SW 1271 (cell line): ENCODE measurements around the gene KCNMA1.

ENCODE experiments used
- DNase-seq, 2 experiments: peaks; one replicate each; lab custom pipeline; 2025; lab: John Stamatoyannopoulos, UW

The KCNMA1 gene

DNA sequence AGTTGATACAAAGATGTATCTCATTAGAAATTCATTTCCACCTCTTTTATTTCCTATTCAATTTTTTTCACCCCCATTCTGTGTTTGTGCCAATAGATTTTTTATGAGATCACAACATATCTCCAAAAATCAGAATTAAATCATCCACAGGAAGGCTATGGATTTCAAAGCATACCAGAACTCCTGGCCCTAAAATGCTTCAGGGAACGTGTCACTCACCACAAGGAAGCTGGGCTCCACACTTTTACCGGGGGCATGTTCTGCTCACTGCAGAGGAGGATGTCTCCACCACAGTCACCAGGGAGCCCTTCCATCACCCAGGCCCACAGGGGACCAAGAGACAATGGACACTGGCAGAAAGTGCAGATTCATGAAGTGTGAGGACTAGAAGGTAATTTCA lies 456.8 kb downstream of the KCNMA1 start:
- no peak for DNase-seq

DNA sequence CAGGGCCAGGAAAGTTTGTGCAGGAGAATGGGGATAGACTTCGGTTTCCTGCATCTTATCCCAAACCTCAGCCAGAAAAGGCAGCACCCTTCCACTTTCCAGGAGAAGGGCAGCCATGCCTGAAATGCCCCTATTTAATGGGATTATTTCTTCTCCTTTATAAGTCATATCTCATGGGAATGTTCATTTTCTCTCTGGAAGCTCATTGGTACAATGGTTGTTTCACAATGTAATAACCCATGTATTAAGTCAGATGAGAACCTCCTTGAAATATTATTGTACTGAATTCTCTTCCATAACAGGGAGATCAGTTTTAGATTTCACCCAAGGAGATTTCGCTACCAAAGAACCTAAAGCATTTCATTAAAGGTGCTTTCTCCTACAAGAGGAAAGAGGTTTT lies 457.5 kb downstream of the KCNMA1 start:
- DNase-seq = no peak

DNA sequence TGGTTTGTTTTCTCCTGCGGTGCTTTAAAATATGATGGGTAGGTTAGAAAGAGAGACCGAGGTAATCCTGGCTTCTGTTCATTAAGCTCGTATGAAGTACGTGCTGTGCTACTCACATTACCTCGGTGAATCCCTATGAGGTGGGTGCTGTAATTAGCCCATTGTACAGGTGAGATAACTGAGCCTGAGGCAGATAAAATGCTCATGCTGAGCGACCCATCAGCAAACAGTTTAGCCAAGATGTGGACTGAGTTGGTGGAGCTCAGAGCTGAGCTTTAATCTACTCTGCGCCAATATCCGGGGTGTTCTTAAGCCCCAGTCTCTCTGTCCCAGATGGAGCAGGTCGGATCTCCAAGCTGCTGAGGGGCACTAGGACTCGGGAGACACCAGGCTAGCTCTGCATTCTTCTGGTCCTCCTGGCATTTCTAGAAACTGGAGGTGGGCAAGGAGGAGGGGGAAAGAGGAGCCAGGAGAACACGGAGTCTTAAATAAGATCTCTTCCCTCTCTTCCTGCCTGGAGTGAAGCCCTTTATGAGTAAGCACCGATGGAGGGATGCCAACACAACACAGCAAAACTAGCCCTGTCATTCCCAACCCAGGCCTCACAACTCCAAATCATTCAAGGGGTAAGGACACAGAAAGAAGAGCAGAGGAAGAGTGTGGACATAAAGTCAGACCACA lies 458.5 kb downstream of the KCNMA1 start:
- peak in 1 of 2 experiments; percentile 25 for DNase-seq

DNA sequence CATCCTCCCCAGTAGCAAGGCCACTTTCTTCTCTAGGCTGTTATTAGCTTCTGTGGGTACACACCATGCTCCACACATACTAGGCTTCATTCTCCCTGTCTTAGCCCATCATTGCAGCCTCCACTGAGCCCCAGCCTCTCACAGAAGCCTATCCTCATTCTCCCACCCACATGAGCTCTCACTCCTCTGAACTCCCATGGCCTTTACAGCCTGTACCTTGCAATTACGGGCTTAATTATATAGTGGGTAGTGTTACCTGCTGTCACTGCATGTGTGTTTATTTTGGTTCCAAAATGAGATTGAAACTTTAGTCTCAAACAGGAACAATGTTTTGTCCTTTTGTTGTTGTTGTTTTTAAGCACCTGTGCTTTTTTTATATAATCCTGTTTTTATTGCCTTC lies 460.0 kb downstream of the KCNMA1 start:
- DNase-seq = no peak

DNA sequence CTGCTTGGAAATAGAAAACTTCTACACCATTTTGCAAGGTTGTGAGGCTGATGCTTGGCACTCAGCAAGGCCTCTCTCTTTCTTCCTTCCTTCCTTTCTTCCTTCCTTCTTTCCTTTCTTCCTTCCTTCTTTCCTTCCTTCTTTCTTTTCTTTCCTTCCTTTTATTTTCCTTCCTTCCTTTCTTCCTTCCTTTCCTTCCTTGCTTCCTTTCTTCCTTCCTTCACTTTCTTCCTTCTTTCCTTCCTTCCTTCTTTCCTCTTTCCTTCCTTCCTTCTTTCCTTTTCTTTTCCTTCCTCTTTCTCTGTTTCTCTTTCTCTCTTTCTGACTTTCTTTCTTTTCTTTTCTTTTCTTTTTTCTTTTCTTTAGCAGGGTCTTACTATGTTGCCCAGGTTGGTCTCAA lies 460.4 kb downstream of the KCNMA1 start:
- no peak for DNase-seq

DNA sequence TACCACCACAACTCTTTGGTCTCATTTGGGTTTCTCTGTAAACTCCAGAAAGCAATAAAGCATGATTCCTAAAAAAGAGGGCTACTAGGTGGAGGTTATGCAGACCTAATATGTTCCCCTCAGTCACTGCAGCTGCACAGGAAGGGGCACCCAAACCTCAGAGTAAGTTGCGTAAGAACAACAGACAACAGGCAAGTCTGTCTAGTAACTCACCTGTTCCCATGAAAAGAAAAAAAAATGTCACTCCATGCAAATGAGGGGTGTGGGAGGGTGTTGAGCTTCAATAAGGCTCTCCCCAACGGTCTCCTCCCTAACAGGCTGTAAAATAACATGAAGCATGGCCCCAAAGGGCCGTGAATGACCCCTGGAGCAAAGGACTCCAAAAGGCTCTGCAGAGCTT lies 461.4 kb downstream of the KCNMA1 start:
- DNase-seq = no peak

DNA sequence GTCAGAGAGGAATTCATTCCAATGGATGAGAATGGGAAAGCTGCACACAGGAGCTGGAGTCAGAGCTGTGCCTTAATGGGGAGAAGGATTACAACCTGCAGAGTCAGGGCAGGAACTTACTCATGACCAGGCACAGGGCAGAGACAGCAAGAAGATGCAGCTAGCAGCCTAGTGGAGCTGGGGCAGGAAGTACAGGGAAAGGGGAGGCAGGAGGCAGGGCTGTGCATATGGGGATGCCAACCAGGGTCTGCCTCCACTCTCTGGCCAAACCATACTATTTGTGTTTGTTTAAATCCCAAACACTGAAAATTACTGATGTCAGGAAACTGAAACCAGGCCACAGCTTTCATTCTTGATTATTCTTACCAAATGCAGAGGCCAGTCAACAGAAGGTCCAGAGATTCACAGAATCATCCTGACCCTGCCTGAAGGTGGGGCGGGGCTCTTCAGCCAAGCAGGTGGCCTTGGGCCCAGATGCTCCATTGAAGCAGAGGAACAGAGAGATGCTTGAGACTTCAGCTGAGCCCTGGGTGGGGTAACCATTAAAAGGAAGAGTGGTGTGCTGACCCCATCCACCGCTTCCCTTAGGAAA lies 461.9 kb downstream of the KCNMA1 start:
- no peak for DNase-seq

DNA sequence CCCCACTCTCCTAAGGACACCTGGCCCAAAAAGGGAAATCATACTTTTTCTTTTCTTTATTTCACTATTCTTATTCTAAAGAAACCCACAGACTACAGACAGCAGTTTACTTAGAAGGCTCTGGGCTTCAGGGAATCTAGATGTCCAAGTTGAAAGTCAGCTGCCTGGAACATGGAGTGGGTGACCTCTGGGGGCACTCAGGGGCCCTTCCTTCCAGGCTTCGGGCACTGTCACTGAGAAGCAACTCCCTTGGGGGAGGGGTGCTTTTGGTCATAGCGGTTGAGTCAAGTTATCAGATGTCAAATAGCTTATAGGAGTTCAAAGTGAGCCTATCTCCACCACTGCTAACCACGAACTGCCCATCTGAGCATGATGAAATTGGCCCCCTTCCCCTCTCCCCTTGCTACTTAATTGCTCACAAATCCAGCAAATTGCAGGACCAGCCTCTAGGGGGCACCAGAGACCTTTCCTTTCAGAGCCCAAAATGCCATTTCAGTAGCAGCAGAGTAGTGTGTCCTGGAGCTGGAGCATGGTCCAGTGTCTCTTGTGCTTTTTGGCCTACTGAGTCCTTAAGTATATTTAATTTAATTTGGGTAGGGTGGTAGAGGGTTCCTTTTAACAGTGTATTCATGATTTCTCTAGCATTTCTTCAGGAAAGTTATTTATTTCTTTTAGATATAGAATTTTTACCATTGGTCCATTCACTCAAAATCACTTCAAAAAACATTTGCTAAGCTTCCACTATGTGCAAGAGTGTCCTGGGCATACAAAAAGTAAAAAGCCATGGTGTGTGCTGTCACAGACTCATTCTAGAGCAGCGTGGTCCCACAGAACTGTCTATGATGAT lies 463.8 kb downstream of the KCNMA1 start:
- peak in 1 of 2 experiments; percentile 56 for DNase-seq

DNA sequence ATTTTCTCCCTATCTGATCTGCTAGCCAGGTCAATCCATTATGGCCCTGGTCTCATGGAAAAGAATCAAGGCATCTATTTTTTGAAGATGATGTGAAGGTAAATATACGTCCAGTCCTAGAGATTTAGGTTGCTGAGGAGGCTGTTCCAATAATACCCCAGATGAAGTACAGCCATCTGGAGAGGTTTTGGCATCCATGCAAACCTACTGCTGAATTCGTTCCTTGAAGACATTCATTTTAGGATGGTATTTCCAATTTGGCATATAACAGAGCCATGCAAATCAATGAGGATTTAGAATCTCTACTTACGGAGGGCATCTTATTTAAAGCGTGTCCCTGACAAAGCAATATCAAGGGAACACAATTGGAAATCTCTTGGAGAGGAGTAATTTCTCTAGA lies 465.5 kb downstream of the KCNMA1 start:
- no peak for DNase-seq

DNA sequence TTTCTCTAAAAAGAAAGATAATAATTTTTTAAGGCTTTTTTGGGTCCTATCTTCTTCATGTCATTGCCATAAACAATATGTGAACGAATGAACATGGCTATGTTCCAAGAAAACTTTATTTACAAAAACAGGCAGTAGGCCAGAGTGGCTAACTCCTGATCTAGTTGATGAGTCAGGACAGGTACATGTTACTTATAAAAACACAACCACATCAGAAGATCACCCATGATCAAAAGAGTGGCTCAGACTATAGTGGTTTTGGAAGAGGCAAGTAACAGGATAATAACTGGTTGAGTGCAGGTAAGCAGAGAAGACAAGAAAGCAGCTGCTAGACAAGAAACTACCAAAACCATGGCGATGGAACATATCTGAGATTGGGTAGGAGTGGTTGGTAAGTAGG lies 468.7 kb downstream of the KCNMA1 start:
- no peak for DNase-seq

DNA sequence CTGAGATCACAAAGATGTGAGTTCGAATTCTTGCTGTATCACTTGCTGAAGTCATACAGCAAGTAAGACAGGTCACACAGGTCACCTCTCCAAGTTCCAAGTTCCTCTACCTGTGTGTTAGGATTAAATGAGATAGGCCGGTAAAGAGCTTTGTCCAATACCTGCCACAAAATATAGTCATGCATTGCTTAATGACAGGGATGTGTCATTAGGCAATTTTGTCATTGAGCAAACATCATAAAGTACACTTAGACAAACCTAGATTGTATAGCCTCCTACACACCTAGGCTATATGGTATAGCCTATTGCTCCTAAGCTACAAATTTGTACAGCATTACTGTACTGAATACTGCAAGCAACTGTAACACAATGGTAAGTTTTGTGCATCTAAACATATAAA lies 469.4 kb downstream of the KCNMA1 start:
- no peak for DNase-seq

DNA sequence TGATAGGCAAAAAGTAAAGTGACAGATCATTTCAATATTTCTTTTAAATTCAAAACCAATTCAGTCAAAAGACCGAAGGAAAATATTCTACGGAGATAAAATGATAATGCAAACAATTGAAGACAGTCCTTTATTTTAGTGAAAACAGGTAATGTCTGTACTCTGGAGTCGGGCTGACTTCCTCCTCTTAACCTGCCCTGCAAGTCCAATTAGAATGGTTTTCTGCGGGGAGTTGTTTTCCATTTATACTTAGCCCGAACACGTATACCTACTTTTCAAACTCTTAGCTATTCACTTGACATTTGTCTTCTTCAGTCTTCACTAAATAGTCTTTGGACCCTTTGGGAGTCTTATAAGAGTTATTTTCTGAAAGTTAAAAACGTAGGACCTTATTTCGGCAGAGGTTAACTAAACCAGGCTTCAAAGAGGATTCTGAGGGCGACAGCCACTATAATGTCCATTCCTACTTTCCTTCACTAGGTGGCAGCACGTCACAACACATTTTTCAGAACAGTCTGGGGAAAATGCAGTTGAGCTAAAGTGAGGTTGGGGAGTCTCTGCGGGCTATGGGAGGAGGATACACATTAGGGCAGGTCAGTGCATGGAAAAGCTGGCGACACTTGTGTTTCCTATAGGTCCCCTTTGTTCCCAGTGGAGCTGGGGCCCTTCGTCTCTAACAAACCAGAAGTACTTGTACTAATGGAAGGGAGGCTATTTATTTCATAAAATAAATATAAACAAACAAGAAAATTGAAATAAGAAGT lies 472.0 kb downstream of the KCNMA1 start:
- peak in 1 of 2 experiments; percentile 67 for DNase-seq

DNA sequence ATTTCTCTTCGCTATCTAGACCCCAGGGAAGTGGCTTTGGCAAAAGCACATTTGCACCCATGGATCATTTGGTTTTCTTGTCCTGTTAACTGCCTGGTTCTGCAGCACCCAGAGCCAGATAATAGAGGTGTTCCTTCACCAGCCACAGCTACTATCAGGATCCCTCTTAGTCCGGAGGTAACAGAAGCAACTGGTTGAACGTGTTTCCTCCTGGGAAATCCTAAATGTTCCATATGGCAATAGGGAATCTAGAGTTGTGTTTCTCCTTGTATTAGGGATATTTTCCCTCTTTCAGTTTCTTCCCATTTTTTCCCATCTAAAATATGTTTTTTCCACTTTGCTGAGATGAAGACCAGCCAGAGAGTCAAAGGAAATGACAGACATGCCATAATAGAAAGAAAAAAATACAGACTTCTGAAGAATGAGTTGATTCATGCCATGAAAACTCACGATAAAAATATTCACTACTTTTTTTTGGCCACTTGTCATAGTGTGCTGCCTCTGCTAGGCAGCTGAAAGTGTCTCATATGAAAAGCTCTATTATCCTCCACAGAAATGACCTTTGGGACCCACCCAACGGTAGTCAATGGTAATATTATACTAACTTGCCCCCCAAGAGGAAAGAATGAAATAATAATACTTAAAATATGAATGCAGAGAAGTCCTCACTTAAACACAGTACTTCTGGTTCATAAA lies 472.8 kb downstream of the KCNMA1 start:
- peak in 1 of 2 experiments; percentile 68 for DNase-seq

DNA sequence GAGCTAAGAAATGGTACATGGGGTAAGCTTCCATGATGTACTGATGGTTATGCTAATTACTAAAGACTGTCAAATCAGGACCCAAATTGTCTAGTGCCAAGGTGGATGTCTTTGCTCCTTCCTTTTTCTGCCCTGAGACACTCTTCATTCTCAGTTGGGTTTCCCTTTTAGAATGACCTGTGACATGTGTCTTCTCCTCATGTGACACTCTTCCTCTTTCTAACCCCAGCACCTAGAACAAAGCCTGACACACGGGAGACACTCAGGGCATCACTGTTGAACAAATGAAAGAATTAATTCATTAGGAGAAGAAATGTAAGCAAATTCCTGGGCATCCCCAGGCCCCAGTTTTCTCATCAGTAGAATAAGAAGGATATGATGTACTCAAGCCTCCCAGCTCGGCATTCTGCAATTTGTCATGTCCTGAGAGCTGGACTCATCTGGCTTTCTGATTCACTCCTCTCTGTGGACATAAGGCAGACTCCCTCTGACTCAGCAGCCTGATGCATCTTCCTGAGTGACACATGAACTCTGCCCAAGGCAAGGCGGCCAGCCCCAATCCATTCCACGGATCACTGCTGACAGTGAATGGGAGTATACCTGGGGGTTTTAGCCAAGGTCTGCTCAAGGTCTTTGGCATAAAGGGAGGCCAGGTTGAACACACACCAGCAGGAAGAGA lies 473.8 kb downstream of the KCNMA1 start:
- DNase-seq = peak; percentile 79 to 90

DNA sequence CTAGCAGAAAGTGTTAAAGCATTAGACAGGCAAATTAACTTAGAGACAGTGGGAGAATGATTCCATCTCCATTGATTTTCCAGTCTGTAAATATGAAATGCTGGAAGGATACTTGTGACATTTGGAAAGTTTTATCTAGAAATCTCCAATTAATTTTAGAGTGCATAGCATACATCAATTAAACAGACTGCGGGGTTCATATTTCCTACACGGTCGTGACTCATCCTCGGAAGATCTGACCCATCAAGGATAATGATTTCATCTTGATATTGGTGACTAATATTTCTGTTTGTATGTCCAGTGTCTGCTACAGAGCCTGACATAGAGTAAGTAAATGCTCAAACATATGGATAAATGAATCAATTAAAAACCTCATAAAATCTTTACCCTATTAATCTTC lies 474.9 kb downstream of the KCNMA1 start:
- no peak for DNase-seq

DNA sequence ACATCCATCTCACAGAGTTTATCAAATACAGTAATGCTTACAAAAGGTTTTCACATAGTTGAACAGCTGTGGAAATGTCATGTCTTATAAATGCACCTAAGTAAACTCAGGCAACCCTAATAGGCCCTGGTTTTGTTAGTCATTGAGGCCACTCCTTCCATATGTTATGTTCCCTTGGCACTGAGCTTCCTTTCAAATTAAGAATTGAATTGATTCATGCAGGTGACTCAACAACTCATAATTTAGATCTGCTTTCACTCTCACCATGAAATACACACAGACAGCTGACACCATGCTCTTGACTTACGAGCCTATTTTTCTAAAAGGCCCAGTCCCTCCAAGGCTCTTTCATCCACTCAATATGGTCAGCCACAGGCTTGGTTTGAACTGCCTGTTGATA lies 476.9 kb downstream of the KCNMA1 start:
- peak; percentile 50 to 83 for DNase-seq

DNA sequence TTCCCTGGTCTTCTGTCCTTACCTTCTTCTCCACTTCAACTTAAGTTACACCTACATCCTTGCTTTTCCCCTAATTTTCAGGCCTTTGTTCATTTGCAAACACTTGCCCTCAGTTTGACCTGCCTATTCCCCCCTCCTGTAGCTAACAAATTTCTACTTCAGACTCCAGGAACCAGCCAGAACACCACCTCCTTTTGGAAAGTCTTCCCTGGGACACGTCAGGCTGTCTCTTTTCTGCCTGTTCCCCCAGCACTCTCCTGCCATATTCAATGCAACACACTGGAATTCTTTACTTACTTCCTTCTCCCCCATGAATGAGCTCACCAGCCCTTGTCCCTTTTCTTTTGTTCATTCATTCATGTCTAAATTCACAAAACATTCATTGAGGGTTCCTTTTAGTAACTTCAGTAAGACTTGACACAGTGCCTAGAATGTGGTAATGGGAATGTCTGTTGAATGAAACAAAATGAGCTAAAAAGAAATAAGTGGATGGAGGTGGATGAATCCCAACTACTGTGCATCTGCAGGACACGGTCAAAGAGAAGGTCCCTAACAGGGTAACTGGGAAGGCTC lies 478.0 kb downstream of the KCNMA1 start:
- no peak for DNase-seq

DNA sequence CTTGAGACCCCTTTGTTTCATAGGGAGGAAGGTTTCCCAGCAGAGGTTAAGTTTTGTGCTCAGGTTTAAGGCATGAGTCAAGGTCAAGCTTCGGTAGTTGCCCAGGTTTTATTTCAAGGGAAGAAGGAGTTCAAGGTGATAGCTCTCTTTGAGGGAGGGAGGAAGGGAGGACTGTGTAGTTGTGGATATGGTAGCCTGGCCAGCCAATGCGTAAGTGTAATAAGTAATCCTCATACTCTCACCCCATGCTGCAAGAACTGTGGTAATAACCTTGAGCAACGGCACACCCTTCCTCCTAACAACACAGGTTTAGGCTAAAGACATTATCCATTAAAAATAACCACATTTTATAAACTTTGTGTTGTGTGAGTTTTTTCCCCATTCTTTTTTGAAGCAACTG lies 478.9 kb downstream of the KCNMA1 start:
- no peak for DNase-seq

DNA sequence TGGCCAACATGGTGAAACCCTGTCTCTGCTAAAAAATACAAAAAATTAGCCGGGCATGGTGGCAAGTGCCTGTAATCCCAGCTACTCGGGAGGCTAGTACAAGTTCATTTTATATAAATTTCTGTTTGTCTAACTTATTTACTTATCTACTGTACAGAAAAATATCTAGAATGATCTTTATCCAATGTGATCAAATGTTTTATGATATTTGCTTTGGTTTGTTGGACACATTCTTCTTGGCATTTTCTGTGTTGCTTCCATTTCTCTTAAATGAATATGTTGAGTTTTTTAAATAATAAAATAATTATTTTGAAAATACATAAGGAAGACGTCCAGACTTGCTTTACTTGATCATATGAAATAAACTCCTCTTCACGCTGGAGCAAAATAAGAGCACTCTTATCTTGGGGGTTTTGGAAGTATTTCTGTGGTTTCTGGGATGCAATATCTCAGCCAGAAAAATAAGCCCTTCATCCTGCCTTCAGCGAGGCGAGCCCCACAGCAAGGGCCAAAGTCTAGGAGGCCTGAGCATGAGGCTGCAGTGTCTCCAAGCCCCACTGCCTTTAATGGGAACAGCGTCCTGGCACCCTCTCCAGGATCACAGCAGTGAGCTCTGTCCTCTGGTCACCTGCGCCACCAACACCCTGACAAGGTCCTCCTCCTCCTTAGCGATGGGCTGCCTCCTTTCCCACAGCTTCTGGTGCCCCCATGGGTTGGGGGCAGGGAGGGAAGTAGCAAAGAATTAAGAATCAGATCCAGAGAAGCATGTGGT lies 480.2 kb downstream of the KCNMA1 start:
- no peak for DNase-seq

DNA sequence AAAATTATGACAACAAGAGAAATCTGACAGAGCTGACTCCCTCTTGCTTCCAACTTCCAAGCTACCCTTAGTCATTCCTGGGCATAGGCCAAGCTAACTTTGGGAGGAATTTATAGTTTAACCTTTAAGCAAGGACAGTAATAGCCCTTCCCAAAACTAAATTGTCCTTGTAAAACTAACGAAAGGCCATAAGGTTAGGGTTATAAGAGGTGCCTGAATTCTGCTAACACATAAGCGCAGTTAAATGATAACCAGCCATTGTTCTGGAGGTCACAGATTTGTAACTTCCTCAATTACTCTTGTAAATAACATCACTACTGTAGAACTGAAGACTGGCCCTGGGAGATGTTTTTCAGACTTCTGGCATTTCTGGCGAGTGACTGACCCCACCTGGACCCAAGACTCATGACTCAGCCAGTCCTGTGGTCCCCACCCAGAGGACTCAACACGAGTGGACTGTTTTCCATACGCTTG lies 481.2 kb downstream of the KCNMA1 start:
- peak in 1 of 2 experiments; percentile 47 for DNase-seq
